VCaP (cell line): ENCODE measurements around the gene C10orf143.

Experiments used
- H3K27ac ChIP-seq: fragments of 450-650 bp; 2 replicates; pipeline ENCODE4 v1.5.1; 2017
- CTCF ChIP-seq: fragments of 450-650 bp; conservative IDR thresholded peaks from 2 replicates; pipeline ENCODE4 v1.5.1; 2017; ENCODE audit warnings: mild to moderate bottlenecking, moderate library complexity

C10orf143 gene

GRCh38 chr10:130138479-130138866, 27.8 kb upstream of the C10orf143 start:
- H3K27ac ChIP-seq, result no peak overlapping the region
- TF ChIP-seq CTCF, result no peak

- peak overlapping the region; percentile 68 for H3K27ac ChIP-seq
- no peak for TF ChIP-seq CTCF
These were observed 27.2 kb upstream of the C10orf143 start for GRCh38 chr10:130137659-130138478.

GRCh38 chr10:130137090-130137448, 26.4 kb upstream of the C10orf143 start:
- TF ChIP-seq CTCF, result no peak
- peak overlapping the region; percentile 68 for H3K27ac ChIP-seq

GRCh38 chr10:130136226-130137089, 25.8 kb upstream of the C10orf143 start, which contains the start of gene GLRX3:
Gene GLRX3 (plus strand): TSS chr10:130136391. CDS start chr10:130136421, 30 bp downstream.
- H3K27ac ChIP-seq, result peak within 1 kb of the TSS; percentile 68
- no peak for TF ChIP-seq CTCF

GRCh38 chr10:130135676-130136225, 25.1 kb upstream of the C10orf143 start:
- no peak for TF ChIP-seq CTCF
- peak overlapping the region; percentile 68 for H3K27ac ChIP-seq

- H3K27ac ChIP-seq, result no peak overlapping the region
- TF ChIP-seq CTCF, result no peak
These were observed 18.3 kb upstream of the C10orf143 start for GRCh38 chr10:130128922-130129321.
